Heart left ventricle (tissue), 13 donors: ENCODE results near the gene SPATS2L.

Experiments used
- CTCF ChIP-seq, 12 donors: fragments of 200-600 bp; sonication (generic) in 4 of 12; IDR thresholded peaks; one replicate each; pipeline versions ENCODE4 v1.5.0 to v1.8.0; 2018 to 2022; ENCODE audit warnings: antibody characterized with exemption in 12 of 12, mild to moderate bottlenecking in 5 of 12
- POLR2A ChIP-seq, 2 donors: fragments of 450-650 bp; IDR thresholded peaks; one replicate each; pipeline ENCODE4 v1.6.1; 2017; ENCODE audit warnings: antibody characterized with exemption in 2 of 2, mild to moderate bottlenecking in 2 of 2, moderate library complexity in 2 of 2
- donor health status: ischemic (EF 13 %, LVEDD 7.1; RV severe dilation, severe dysfunction).
- donor health status: DM: no; HTN: yes; CAD: no.
- donor health status: DM: no; HTN: no; CAD: no.
- donor health status: ischemic (EF 25% LVEDD 6.9; RV normal size, moderate dysfunction).
- donor health status: ischemic (EF 25% LVEDD 5.7; RV mildly dilated, moderate dysfunction).
- donor health status: ischemic (EF 35%, LVEDD 5.7; RV mildly dilated, moderate dysfunction).
- donor health status: nonischemic (EF 11% LVEDD 7.7; RV severe dilation, severe dysfunction).
- donor health status: DM: yes; HTN: yes; CAD: no.
- donor health status: PGD.
- donor health status: ischemic (EF 29% LVEDD 5.4; RV normal size, mild dysfunction).
- donor health status: nonischemic (EF 23%, LVEDD 6.1; RV moderate dilation, normal function).

- TF ChIP-seq CTCF (IDR thresholded peaks at IDR 0.05) (no peak), POLR2A (IDR thresholded peaks at IDR 0.05) (no peak)
Measured at GRCh38 chr2:200414367-200414766, 107.9 kb downstream of the SPATS2L start.
